HG03135 (cell line): ENCODE results near the gene FLT4.

Source experiments
- ATAC-seq: cut with Tn5 transposase; IDR thresholded peaks from one replicate; pipeline ENCODE4 v1.9.1; 2021; ENCODE audit warnings: mild to moderate bottlenecking, moderate library complexity; ENCODE audit not compliant: unreplicated experiment

FLT4 gene

DNA sequence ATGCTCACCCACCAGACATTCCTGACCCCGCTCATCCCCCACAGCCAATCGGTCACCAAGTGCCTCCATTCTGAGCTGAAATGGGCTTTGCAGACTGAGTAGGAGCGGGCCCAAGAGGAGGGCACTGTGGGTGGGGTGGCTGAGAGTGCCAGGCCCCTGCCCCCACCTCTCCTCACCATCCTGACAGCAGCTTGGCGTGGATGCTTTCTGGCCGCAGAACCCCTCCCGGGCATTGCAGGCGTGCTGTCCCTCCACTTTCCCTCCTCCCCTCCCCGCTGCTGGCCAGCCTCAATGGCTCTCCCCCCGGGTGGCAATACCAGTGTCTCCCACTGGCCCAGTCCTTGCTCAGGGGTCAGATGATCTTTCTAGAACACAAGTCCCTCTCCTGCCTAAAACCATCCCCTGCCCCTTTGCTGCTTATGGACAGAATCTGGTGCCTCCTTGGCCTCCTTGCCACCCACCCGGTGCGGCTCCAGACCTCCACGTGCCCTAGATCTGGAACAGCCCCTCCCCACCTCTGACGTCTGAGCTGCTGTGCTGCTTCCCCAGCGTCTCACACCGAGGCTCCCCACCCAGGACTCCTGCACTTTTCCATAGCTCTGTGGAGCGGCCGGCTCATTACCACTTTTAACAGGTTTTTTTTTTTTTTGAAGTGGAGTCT lies 6.1 kb downstream of the FLT4 start:
- ATAC-seq = no peak

DNA sequence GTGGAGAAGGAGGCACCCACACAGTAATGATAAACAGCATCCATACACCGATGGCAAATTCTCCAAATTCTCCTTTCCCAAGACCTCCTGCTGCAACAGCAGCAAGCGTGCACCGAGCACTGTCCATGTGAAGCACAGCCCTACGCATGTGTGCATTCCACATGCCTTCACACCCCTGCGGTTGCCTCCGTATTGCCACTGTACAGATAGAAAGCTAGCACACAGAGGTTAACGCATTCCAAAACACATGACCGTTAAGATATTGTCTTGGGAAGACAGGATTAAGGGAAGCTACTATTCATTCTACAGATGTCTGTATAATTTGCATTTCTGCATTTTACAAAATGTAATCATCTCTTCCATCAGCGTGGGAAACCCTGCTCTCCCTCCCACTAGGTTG lies 6.6 kb downstream of the FLT4 start:
- no peak for ATAC-seq

- no peak for ATAC-seq
These were observed 7.1 kb downstream of the FLT4 start for GRCh38 chr5:180642181-180642775.

DNA sequence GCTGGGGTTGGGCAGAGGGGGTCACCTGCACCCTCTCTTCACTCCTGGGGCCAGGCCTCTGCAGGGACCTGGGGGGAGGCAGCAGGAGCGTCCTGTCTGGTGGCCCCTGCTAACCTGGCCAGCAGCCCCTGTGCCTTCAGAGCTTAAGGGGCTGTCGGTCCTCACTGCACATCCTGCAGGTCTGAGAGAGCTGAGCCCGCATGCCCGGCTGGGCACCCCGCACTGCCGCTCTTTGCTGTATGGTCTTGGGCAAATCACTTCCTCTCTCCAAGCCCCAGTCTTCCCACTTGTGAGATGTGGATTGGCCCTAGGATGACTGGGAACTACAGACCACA lies 7.9 kb downstream of the FLT4 start:
- no peak for ATAC-seq

- no peak for ATAC-seq
These were observed 8.4 kb downstream of the FLT4 start for GRCh38 chr5:180640861-180641565.

DNA sequence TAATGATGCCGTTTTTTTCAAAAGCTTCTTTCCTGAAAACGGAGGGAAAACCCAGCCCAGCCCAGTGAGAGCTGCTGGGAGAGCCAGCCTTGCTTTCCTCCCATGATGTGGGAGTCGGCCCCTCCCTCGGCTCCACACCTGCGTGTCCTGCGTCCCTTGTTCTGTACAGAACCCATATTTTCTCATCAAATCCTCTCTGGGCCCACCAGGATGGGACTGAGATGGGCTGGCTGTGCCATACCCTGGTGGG lies 8.9 kb downstream of the FLT4 start:
- ATAC-seq = no peak

GRCh38 chr5:180639741-180640610 lies 9.4 kb downstream of the FLT4 start:
- ATAC-seq = no peak

DNA sequence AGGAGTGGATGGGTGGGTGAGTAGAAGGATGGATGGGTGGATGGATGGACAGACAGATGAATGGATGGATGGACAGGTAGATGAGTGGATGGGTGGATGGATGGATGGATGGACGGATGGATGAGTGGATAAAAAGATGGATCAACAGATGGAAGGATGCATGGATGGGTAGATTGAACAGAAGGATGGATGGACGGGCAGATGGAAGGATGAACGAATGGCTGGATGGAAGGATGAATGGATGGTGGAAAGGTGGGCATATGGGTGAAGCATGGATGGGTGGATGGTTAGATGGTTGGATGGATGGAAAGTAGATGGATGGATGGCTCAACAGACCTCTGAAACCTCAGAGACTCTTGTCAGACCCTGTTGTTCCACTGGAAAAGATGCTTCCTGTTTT lies 10.1 kb downstream of the FLT4 start:
- no peak for ATAC-seq

DNA sequence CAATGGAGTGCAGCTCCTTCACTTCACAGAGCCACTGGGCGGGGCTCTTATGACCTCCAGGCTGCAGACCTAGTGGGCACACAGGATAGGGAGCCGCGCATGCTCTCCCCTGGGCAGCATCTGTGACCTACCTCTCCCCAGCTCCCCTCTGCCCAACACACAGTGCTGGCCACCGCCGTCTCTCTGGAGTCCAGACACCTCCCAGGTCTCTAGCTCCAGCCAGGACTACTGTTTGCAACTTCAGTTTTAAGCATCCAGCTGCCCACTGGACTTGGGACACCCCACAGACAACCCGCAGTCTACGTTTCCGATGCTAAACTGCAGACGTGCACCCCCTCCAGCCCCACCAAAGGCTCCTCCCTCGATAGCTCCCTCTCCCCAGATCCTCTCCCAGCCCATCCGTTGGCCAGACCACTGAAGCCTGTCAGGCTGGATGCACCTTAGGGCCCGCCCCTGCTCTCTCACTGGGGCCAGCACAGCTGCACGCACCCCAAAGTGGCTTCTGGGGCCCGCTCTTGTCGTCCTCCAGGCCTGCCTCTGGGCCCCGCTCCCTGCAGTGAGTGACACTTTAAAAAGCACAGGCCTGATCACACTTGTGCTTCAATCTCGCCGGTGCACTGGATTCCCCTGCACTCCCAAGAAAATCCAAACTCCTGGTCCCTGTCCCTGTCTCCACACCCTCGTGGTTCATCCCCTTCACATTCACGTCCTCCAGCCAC lies 11.3 kb downstream of the FLT4 start:
- ATAC-seq = no peak

DNA sequence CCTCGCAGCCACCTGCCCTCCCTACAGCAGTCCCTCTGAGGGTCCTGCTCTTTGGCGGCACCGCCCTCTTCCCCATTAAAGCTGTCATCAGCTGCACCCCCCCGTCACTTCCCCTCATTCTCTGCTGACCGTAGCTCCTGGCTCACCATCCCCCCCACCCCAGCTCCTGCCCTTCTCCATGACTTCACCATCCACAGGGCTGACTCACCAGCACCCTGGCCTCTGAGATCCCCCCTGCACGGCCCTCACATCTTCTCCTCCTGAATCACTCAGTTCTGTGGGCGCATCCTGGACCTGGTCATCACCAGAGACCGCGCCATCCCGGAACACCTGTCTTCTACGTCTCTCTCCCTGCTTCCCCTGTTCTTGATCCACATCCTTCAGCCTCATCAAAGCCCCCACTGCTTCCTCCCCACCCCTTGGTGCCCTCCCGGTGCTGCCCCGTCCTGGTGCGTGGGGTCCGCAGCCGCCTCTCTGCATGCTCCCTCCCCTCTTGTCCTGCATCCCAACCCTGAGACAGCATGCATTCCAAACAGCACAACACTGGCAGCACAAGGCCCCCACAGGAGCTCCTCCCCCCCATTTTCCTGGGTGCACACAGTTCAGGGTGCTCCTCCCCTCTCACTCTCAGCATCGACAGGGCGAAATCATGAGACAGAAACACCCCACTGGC lies 12.9 kb downstream of the FLT4 start:
- no peak for ATAC-seq

DNA sequence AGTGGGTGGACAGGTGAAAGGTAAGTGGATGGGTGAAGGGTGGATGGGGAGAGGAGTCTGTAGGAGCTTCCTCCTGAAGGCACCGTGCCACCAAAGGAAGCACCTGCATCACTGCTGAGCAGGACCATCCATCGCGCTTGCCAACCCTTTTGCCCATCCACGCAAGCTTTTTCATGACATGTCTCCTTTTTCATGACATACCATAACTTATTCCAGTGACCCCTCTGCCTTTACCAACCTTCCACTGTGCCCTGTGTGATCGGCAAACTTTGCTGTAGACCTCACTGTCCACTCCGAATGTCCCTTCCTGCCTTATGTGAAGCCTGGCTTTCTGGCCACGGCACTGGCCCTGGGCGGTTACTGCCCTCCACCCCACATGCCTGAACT lies 13.4 kb downstream of the FLT4 start:
- ATAC-seq = no peak

- ATAC-seq = no peak
These were observed 15.9 kb downstream of the FLT4 start for GRCh38 chr5:180633283-180634177.

DNA sequence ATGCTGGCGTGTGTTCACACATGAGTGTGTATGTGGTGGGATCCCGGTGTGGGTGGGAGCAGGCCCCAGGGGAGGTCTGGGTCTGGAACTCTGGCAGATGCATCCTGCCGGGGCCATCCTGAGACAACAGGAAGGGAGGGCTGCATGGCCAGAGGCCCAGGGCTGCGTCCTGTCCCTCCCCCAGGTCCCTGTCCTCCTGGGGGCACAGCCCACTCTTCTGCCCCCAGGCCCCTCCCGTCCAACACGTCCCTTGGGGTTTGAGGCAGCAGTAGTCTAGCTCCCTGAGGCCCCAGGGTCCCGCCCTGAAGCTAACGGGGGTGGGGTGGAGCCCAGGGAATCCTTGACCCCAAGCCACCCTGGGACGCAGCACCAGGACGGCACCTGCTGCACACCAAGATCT lies 16.6 kb downstream of the FLT4 start:
- no peak for ATAC-seq

DNA sequence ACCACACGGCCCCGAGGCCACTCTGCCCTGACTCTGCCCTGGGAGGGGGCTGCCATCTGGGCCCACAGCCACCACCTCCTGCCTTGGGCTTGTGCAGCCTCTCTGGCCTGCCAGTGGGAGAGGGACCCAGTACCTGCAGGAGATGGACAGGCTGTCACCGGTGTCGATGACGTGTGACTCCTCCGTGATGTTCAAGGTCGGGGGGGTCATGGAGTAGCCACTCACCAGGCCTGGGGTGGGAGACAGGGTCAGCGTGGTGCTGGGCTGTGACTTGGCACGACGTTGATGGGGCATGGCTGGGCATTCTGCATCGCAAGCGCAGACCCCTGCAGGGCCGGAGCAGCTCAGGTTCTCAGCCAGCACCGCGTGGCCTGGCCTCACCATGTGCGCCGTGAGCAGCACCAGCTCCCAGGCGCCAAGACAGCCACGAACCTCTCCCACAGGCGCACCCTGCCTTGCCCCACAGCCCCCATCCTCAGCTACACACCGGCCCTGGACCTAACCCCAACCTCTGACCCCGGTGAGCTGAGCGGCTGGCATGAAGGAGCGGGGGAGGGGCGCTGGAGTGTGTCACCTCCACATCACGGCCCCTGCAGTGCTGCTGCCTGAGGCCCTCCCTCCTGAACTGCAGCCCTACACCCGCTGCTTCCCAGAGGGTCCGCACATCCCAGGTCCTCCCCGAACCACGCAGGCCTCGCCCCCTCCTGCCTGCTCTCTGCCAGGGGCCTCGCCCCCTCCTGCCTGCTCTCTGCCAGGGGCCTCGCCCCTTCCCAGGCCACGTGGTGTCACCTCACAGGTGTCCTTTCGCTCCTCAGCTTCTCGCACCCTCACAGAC lies 17.6 kb downstream of the FLT4 start:
- ATAC-seq = no peak

DNA sequence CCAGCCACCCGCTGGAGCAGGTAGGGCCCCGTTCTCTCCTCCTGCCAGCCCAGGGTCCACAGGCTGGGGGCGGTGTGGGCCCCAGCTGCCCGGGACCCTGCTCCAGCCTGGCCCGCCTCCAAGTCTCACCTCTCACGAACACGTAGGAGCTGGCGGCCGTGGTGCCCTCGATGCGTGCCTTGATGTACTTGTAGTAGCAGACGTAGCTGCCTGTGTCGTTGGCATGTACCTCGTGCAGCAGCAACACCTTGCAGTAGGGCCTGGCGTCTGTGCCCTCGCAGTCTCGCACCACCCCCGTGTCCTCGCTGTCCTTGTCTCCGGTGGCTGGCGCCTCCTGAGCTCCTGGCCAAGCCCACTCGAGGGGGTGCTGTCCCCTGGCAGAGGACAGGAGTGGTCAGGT lies 19.0 kb downstream of the FLT4 start:
- no peak for ATAC-seq

GRCh38 chr5:180629831-180630382 lies 19.5 kb downstream of the FLT4 start:
- no peak for ATAC-seq

DNA sequence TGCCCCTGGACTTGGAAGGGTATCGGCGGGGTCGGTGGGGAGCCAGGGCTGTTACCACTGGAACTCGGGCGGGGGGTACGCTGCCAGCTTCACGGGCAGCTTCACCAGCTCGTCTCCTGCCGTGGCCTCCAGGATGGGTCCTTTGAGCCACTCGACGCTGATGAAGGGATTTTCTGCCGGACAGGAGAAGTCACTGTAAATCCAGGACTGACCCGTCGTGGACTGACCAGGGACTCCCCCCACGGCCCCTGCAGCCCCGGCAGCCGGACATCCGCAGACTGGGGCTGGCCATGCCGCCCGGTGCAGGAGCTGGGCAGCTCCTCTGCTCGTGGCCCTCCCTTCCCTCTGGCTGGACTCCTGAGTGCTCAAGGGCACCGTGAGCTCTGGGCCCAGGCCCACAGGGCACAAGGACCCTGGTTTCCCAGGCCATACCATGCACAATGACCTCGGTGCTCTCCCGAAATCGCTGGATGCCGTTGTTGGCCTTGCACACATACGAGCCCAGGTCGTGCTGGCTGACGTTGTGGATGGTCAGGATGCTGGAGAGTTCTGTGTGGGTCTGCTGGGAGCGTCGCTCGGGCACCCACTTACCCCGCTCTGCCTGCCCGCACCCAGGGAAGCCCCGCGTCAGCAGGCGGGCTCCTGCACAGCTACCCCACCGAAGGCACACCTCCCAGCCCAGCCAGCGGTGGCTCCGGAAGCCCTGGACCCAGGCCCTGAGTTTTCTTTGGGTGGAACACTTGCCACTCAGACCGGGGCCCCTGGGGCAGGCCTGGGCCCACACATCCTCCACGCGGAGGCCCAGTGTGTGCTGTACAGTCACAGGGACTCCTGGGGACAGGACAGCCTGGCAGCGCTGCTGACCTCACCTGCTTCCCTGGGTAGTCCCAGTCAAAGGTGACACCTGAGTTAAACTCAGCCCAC lies 20.3 kb downstream of the FLT4 start:
- ATAC-seq = no peak
